Activated gamma-delta T cell treated with Interleukin-2 at 50 U/mL for 16 hours (primary cell): Measurements from ENCODE around the gene MAPK14.
"Not testable (repeated sequence)": the region's sequence is repeated elsewhere in the genome, so short reads cannot be mapped to it uniquely, and the experiment has no call there.

Experiments
- DNase-seq: peaks from one replicate; pipeline ENCODE4 v3.0.0-alpha.2; 2020

Gene MAPK14

DNA sequence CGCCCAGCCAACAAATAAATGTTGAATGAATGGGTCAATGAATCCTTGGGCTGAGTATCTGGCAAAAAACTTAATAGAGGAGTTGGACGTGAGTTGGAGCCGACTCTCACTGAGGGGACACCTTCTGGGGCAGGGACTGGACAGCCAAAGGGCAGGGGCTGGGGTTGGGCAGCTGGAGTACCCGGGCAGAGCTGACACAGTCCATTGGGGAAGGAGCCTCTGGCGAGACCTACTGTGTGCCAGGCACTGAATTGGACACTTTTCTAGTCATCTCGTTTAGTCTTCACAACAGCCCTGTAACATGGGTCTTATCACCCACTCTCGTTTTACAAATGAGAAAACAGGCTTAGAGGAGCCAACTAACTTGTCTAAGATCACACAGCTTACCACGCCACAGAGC lies 98.0 kb downstream of the MAPK14 start:
- no peak for DNase-seq

DNA sequence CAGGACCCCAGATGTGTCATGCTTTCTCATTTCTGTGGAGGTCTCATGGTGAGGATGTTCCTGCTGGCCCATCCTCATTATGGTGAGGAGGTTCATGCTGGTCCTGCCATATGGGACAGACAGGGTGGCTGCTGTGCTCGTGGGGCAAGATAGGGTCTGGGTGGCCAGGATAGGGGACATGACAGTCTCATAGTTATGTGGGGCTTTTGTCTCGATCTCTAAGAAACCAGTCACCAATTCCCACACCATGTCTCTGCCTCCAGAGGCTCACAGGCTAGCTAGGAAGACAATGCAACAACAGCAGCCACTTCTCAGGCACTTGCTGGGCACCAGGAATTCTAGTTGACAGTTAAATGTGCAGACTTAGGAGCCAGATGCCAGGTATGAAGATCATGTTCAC lies 98.5 kb downstream of the MAPK14 start:
- no peak for DNase-seq

DNA sequence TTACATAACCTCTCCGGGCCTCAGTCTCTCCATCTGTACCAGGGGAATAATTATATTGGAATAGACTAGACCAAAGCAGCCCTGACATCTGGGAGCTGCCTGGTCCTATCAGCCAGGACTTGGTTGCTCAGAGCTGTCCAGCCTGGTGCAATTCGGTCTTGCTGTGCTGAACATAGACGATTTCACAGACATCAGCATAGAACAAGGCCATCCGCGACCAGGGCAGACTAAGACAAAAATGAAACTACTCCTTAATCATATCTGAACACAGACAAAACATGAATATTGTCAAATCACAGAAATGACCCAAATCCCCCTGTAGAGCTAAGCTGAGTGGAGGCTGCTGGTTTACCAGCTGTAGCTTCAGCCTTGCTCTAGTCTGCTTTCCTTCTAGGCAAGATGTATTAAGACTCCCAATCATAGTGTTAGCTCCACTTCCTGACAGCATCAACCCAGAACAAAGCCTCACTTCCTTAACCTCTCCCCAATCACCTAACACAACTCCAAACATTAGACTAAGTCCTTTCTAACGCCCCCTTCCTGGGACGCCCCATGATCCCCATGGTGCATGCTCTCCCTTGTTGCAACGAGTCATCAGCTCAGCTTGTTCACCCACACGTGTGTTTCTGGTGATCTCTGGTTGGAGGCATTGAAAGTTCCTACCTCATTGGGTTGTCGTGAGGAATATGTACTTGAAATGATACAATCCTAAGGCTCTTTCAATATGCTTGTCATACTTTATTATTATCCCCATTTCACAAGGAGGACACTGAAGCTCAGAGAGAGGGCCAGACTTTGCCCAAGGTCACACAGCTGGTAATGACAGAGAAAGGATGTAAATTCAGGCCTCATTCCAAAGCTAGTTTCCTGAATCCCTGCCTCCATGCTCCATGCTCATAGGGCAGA lies 99.2 kb downstream of the MAPK14 start:
- DNase-seq: no peak

DNA sequence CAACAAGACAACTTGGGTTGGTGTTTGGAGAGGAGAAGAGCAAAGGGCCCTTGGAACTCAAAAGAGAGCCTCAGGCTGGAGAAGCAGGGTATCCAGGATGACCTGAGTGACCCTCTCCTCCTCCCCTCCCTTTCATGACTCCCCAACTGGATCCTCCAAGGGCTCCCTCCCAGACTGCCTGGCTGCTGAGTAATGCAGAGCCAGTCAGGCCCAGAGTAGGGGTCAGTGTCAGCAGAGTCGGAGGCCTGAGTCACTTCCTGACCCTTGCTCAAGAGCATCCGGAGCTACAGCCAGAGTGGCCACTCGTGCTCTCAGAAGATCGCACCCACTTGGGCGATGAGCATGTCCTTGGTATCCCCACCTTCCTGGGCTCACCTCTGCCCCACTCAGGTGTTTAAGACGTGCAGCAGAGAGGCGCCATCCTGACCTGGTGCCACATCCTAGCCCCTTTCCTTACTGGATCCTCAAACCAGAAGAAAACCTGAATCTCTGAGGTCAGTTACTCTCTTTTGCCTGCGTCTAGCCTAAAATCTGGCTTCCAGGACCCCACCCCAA lies 99.9 kb downstream of the MAPK14 start:
- DNase-seq: no peak

DNA sequence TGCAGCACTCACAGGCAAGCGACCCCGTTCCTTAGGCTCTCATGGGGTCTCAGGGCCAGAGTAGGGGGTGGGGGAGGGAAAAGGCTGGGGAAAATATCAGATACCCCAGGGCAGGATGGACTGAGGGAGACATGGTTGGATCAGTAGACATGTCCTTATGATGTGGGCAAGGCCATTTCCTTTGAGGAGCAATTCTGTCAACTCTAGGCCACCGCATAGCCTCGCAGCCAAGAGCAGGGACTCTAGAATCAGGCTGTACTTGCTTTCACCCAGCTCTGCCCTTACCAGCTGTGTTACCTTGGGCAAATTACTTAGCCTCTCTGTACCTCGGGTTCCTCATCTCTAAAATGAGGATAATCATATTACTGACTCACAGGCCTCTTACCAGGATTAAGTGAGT lies 100.5 kb downstream of the MAPK14 start:
- DNase-seq: no peak

DNA sequence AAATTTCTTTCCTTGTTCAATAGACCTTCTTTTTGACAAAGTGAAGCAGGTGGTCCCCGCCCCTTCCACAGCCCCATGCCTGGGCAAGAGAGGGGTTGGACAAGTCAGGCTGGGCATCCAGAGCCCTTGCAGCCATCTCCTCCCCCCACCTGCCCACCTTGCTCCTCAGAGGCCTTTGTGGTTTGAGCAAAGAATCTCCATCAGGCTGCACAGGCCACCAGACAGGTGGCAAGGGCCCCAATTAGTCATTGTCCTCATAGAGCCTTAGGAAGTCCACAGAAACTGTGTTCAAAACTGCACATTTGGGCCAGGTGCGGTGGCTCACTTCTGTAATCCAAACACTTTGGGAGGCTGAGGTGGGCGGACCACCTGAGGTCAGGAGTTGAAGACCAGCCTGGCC lies 101.2 kb downstream of the MAPK14 start:
- no peak for DNase-seq

DNA sequence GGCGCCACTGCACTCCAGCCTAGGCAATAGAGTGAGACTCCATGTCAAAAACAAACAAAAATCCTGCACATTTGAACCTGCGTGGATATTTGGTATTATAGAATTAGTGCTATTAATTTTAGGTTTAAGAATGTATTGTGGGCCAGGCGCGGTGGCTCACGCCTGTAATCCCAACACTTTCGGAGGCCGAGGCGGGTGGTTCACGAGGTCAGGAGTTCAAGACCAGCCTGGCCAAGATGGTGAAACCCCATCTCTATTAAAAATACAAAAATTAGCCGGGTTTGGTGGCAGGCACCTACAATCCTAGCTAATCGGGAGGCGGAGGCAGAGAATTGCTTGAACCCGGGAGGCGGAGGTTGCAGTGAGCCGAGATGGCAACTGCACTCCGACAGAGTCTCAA lies 101.7 kb downstream of the MAPK14 start:
- DNase-seq: not testable (repeated sequence)

DNA sequence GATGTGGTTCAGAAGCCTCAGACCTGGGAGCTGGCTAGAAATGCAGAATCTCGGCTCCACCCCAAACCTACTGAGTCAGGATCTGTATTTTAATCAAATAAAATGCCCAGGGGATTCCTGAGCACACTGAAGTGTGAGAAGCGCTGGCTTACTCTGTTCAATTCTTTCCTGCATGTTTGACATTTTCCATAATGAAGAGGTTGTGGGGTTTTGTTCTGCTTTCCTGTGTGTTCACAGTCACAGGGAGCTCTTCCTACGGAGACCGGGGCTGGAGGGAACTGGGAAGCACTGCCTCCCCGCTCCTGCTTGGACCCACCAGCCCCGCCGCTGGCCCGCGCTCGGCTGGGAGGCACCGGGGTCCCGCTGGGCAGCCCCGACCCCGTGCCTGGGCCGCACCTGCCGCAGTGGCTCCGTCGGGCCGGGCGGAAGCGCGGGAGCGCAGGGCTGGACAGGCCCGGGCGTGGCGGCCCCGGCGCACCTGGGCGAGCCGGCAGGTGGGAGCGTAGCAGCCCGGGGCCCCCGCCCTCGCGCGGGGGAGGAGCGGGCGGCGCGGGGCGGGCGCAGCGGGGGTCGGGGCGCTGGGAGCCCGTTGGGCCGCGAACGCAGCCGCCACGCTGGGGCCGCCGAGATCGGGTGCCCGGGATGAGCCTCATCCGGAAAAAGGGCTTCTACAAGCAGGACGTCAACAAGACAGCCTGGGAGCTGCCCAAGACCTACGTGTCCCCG lies 102.5 kb downstream of the MAPK14 start, which contains the start of gene MAPK13:
TSS of gene MAPK13 (plus strand) at position 573 of the 726 bp plus-strand sequence. CDS start at position 643, 70 bp downstream.
- no peak for DNase-seq

DNA sequence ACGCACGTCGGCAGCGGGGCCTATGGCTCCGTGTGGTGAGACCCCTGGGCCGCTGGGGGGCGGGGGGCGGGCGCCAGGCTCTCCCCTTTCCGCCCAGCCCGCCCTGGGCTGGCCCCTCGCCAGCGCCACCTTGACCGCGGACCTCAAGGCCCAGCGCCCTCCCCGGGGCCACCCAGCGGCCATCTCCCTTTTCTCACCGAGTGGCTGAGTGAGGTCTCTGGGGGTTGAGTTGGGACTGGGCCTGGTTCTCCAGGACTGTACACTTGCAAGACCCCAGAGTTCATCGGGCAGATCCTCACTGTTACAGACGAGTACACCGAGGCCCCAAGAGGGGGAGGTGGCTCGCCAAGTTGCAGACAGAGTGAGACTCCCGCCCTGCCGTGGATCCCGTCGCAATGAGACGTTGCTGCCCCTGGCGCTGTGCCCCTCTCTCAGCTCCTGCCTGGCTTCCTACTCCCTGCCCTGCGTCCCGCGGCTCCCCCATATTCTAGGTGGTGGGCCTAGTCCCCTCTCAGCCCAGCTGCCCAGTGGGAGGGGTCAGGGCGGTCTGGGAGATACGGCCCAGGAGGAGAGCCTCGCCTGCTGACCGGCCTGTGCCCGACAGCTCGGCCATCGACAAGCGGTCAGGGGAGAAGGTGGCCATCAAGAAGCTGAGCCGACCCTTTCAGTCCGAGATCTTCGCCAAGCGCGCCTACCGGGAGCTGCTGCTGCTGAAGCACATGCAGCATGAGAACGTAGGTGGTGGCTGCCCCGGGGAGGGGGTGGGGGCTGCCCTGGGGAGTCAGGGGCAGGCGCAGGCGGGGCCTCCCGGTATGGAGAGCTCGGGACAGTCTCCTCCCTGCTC lies 103.3 kb downstream of the MAPK14 start:
- DNase-seq: peak; percentile 53

DNA sequence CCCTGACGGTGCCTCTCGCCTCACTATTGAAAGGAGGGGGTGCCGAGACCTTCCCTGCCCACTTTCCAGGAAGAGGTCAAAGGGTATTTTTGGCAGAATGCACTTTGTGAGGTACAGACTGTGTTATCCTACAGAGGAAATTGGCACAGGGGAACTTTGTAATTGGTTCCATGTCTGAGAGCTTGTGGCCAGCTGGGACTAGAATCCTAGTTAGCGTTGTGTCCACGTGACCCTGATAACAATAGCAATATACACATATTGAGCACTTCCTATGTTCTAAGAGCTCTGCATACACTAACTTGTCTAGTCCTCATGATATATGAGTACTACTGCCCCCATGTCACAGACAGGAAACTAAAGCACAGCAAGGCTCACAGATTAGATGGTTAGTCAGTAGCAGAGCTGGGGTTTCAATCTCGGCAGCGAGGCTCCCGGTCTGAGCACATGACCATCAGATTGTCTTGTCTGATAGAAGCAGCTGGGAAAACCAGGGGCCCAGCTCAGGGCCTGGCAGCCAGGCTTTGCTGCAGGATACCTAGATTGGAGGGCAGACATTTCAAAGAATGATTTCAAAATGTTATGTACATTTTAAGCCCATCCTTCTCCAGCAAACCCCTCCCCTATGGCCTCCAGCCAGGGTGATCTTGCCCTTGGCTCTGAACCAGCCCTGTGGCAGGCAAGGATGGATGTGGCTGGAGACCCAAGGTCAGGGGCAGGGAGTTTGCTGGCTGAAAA lies 104.1 kb downstream of the MAPK14 start:
- peak; percentile 42 for DNase-seq

DNA sequence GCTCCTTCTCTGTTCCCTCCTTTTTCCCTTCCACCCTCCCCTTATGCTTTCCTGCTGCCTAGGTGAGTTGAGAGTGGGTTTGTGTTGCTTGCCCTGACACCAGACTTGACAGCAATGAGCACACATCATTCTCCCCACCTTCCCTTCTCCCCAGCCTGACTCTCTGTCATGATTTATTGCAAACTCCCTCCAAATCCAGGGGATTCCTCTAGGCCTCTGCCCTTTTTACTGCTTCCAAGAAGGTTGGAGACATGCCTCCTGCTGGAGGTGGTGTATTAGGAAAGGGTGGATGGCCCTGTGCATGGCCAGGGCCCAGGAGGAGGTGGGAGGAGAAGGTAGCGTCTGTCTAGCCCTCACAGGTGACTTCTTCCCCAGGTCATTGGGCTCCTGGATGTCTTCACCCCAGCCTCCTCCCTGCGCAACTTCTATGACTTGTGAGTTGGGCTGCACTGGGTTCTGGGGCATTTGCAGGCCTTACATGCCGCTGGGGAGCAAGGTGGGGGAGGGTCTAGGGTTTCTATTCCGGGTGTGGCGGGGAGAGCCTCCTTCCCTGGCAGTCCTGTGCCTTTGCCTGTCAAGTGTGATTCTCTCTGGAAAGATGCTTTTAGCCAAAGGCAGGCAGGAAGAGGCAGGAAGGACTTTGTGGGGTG lies 104.8 kb downstream of the MAPK14 start:
- DNase-seq: no peak

DNA sequence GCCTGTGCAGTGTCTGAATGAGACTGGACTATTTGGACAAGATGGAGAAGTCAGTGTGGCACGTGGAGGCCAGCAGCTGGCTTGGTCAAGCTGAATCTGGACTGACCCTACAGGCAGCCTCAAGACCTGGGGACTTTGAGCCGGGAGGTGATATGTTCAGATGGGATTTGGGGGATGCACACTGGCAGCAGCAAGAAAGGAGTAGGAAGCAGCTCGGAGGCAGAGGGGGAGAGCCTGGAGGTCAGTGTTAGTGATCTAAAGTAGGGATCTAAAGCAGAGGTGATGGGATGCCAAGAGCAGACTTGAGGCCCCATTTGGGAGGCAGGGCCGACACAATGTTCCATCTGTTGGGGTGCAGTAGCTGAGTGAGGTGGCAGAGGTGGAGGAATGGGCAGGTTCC lies 105.5 kb downstream of the MAPK14 start:
- no peak for DNase-seq

DNA sequence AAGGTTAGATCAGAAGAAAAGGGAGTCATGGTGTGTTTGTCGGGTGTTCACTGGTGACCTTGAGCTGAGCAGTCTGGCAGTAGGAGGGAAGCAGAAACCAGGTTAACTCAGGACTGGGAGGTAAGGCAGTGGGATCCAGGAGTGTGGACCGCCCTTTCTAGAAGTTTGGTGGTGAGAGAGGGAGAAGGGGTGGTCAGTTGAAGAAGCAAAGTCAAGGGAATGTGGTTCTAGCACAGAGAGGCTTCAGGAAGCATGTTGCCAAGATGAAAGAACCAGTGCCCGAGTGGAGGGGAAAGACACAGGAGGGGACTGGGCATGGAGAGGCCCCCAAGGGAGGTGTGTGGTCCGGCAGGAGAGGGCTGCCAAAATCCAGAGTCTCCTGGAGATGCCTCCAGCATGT lies 106.3 kb downstream of the MAPK14 start:
- no peak for DNase-seq

DNA sequence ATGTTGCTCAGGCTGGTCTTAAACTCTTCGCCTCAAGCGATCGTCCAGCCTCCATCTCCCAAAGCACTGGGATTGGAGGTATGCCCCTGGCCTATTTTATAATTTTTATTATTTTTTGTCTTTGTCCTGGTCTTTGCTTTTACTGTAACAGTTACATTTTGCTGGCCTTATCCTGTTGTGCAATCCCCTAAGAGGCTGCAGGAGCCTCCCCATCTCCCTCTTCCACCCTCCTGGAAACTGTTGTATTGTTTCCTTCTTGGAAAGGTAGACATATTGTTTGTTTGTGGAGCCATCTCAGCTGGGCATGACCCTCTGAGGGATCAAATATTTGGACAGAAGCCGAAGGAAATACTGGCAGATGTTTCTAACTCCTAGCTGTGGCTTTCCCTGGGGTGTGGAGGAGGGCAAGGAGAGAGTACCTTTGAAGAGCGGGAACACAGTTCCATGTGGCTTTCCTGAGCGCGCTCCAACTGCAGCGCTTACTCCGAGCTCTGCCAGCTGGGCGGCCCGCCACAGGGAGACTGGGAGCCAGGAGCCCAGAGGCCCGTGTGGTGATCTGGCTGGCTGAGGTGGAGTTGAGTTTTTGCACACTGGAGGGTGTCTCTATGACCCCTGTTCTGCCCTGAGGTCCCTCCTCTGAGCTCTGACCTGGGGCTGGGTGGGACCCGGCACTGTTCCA lies 107.6 kb downstream of the MAPK14 start:
- no peak for DNase-seq

DNA sequence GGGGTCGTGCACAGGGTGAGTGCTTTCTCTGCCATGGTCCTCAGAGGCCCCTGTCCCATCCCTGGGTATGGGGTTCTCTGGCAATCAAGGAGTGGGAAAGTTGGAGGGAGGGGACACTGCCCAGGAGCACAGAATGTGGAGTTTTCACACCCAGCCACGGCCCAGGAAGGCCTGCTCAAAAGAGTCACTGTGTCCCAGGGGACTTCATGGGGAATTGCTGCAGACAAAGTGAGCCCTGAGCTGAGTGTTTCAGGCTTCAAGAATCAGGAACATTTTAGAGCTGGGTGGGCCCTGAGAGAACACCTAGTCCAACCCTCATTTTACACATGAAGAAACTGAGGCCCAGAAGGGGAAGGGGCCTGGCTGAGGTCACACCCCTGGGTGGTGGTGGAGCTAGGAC lies 108.4 kb downstream of the MAPK14 start:
- no peak for DNase-seq

DNA sequence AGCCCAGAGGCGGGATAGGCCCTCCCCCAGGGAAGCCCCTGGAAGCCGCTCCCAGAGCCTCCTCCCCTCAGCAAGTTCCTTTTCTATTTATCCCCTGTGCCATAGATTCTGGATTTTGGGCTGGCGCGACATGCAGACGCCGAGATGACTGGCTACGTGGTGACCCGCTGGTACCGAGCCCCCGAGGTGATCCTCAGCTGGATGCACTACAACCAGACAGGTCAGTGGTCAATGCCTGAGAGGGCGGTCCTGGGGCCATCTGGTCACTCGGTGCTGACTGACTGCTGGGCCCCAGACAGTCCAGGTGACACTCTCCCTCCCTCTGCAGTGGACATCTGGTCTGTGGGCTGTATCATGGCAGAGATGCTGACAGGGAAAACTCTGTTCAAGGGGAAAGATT lies 108.9 kb downstream of the MAPK14 start:
- DNase-seq: no peak

DNA sequence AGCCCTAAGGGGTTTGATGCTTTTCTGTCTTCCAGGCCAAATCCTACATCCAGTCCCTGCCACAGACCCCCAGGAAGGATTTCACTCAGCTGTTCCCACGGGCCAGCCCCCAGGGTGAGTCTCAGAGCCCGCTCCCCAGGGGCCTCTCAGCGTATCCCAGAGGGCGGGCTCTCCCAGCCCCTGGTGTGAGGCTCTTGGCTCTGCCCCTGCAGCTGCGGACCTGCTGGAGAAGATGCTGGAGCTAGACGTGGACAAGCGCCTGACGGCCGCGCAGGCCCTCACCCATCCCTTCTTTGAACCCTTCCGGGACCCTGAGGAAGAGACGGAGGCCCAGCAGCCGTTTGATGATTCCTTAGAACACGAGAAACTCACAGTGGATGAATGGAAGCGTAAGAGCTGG lies 111.1 kb downstream of the MAPK14 start:
- DNase-seq: no peak

DNA sequence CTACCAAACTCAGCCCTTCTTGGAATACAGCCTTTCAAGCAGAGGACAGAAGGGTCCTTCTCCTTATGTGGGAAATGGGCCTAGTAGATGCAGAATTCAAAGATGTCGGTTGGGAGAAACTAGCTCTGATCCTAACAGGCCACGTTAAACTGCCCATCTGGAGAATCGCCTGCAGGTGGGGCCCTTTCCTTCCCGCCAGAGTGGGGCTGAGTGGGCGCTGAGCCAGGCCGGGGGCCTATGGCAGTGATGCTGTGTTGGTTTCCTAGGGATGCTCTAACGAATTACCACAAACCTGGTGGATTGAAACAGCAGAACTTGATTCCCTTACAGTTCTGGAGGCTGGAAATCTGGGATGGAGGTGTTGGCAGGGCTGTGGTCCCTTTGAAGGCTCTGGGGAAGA lies 111.8 kb downstream of the MAPK14 start:
- no peak for DNase-seq

DNA sequence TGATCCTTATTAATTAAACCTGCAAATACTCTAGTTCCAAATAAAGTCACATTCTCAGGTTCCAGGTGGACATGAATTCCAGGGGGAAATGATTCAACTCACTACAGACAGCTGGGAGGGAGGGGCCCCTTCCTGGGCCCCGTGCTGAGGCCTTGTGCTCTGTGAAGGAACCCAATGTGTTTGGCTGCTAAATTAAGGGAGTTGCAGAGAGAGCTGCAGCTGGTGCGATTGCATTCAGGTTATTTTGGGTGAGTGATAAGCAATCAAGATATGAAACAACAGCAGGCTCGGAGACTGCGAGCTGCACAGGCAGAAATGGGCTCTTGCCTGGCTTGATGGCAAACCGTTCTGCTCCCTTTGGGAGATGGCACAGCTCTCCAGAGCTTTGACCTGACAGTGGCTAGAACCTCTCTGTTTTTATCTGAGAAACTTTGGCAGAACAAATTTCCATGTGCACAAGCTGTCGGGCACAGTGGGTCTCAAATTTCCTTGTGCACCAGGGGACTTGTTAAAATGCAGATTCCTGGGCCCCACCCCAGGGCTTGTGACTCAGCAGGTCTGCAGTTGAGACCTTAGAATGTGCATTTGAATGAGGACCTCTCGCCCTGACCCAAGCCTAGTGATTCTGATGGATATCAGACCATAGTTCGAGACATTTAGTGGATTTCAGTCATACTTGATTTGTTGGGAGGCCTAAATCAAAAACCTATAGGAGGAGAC lies 112.5 kb downstream of the MAPK14 start:
- no peak for DNase-seq

DNA sequence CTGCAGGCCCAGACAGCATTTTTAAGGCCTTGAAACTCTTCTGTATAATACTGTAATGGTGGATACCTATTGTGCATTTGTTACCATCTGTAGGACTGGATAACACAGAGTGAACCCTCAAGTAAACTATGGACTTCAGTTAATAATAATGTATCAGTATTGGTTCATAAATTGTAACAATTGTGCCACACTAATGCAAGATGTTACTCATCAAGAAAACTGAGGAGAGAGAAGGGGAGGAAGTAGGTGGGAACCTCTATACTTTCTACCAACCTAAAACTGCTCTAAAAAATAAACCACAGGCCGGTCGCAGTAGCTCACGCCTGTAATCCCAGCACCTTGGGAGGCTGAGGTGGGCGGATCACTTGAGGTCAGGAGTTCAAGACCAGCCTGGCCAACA lies 113.5 kb downstream of the MAPK14 start:
- DNase-seq: no peak
